HUES48 (cell line): Measurements from ENCODE around the gene ZMYND8.
A peak's percentile ranks its signal among the peaks of the same experiment; 100 is the strongest.

ENCODE experiments used
- H3K27ac ChIP-seq: one replicate; pipeline ENCODE4 v1.7.0; 2013; ENCODE audit warnings: low read depth, low read length, inconsistent platforms
- H3K27me3 ChIP-seq: 2 replicates; pipeline ENCODE4 v1.6.1; 2013; ENCODE audit warnings: mild to moderate bottlenecking, low read length; ENCODE audit not compliant: control insufficient read depth, insufficient read depth
- H3K36me3 ChIP-seq: 2 replicates; pipeline ENCODE4 v1.6.1; 2013; ENCODE audit warnings: low read length; ENCODE audit not compliant: control insufficient read depth, insufficient read depth
- H3K4me1 ChIP-seq: 2 replicates; pipeline ENCODE4 v1.6.1; 2013; ENCODE audit warnings: mild to moderate bottlenecking, low read length; ENCODE audit not compliant: control insufficient read depth, insufficient read depth
- H3K4me3 ChIP-seq: 2 replicates; pipeline ENCODE4 v1.5.1; 2013; ENCODE audit warnings: mild to moderate bottlenecking, low read depth, low read length
- H3K9ac ChIP-seq: 2 replicates; pipeline ENCODE4 v1.6.1; 2013; ENCODE audit warnings: mild to moderate bottlenecking, low read depth, low read length, moderate library complexity
- H3K9me3 ChIP-seq: 2 replicates; pipeline ENCODE4 v1.6.1; 2013; ENCODE audit warnings: low read length; ENCODE audit not compliant: control insufficient read depth, insufficient read depth

Gene ZMYND8

GRCh38 chr20:47326658-47327268, 29.7 kb downstream of the ZMYND8 start:
- Histone ChIP-seq H3K27ac (no peak overlapping the region), H3K36me3 (peaks cover 8% of the 10 kb centered on the region; the same call in 1 of the 2 replicates), H3K4me3 (no peak overlapping the region), H3K9me3 (no peaks in the 10 kb centered on the region), H3K9ac (no peak overlapping the region), H3K4me1 (peaks cover 37% of the 10 kb centered on the region), H3K27me3 (no peaks in the 10 kb centered on the region)

- Histone ChIP-seq H3K36me3 (peaks cover 5% of the 10 kb centered on the region; the same call in 1 of the 2 replicates), H3K4me1 (peaks cover 43% of the 10 kb centered on the region), H3K27ac (no peak overlapping the region)
Observed at GRCh38 chr20:47325242-47325641, 31.3 kb downstream of the ZMYND8 start.

DNA sequence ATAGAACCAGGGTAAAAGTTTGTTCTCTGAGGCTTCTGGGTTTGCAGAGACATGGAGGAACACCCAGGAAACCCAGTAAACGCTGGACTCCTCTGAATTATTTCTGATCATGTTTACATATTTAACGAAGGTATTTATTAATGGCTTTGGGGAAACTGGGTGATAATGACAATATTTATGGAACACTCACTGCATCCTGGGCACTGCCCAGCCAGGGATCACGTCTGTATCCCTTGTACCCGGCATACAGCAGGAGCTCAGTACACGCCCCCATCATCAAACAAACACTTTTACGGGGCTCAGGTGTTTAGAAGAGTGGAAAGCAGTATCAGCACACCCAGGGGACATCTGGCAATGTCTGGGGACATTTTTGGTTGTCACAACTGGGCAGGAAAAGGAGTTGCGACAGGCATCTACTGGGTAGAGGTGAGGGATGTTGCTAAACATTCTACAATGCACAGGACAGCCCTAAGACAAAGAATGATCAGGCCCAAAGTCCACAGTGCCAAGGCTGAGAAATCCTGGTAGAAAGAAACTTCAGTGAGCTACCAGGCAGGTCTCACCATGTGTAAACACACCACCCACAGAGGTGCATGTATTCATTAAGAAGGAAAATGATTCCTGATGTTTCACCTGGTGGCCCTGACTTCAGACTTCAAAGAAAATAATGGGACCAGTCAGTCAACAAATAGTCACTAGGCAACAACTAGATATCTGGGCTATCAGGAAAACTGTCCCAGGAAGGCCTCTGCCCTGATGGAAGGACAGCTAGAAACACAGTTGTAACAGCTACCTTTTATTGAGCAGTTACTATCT, 35.3 kb downstream of the ZMYND8 start:
- Histone ChIP-seq H3K27me3 (no peaks in the 10 kb centered on the region), H3K27ac (peak overlapping the region; percentile 100), H3K4me1 (peaks cover 62% of the 10 kb centered on the region), H3K9ac (peak overlapping the region; percentile 40; the same call in 1 of the 2 replicates), H3K9me3 (no peaks in the 10 kb centered on the region), H3K36me3 (no peaks in the 10 kb centered on the region), H3K4me3 (no peak overlapping the region)

More at GRCh38 chr20:47325242-47325641, 31.3 kb downstream of the ZMYND8 start:
- Histone ChIP-seq H3K27me3 (no peaks in the 10 kb centered on the region), H3K9me3 (no peaks in the 10 kb centered on the region), H3K4me3 (no peak overlapping the region), H3K9ac (no peak overlapping the region)

- peak overlapping the region; percentile 100 for H3K27ac ChIP-seq
- H3K9ac ChIP-seq = peak overlapping the region; percentile 86
- no peaks in the 10 kb centered on the region for H3K36me3 ChIP-seq
- H3K27me3 ChIP-seq = no peaks in the 10 kb centered on the region
- H3K4me3 ChIP-seq = peak overlapping the region; percentile 60
- H3K4me1 ChIP-seq = peaks cover 74% of the 10 kb centered on the region
- H3K9me3 ChIP-seq = no peaks in the 10 kb centered on the region
Observed at GRCh38 chr20:47319517-47320252, 36.8 kb downstream of the ZMYND8 start.

- no peaks in the 10 kb centered on the region for H3K36me3 ChIP-seq
- H3K27ac ChIP-seq = peak overlapping the region; percentile 100
- H3K4me1 ChIP-seq = peaks cover 80% of the 10 kb centered on the region
- H3K27me3 ChIP-seq = no peaks in the 10 kb centered on the region
- peak overlapping the region; percentile 60 for H3K4me3 ChIP-seq
- H3K9ac ChIP-seq = peak overlapping the region; percentile 86
- H3K9me3 ChIP-seq = no peaks in the 10 kb centered on the region
Observed at GRCh38 chr20:47318586-47319516, 37.6 kb downstream of the ZMYND8 start.

DNA sequence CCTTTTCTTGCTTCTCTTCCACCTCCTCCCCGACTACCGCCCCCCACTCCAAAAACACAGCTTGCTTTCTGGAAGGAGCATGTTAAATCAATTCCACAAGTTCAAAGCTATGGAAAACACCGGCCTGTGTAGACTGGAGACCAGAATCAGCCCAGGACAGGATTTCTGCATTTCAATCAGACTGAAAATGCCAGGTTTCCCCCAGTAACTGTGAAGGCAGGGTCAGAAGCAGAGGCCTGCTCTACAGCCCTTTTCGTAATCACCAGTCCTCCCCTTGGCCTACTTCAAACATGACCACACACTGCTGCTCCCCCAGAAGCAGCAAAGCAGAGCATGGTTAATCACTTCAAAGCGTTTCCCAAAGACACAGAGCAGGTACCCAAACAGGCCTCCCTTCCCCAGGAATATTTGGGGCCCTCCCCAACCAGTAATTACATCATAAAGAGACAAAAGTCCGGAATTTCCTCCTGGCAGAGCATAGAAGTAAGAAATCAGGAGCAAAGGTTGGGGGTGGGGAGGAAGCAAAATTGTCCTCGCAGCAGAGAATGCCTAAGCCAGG, 38.4 kb downstream of the ZMYND8 start:
- peak overlapping the region; percentile 100 for H3K27ac ChIP-seq
- no peaks in the 10 kb centered on the region for H3K27me3 ChIP-seq
- H3K9ac ChIP-seq = peak overlapping the region; percentile 86
- H3K9me3 ChIP-seq = no peaks in the 10 kb centered on the region
- peak overlapping the region; percentile 60 for H3K4me3 ChIP-seq
- no peaks in the 10 kb centered on the region for H3K36me3 ChIP-seq
- peaks cover 74% of the 10 kb centered on the region for H3K4me1 ChIP-seq

- Histone ChIP-seq H3K4me1 (peaks cover 74% of the 10 kb centered on the region), H3K27me3 (no peaks in the 10 kb centered on the region)
Observed at GRCh38 chr20:47317127-47317895, 39.2 kb downstream of the ZMYND8 start.

DNA sequence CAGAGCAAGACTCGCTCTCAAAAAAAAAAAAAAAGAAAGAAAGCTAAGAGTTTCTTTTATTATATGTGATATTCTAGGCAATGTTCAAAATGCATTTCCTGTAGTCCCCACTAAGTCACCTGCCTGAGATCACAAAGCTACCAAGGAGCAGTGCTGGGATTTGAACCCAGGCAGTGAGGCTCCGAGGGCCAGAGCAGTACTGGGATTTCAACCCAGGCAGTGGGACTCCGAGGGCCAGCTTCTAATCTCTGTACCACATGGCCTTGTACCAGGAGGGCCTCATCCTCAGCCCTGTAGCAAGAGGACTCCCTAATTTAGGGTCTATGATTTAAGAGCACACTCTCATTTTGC, 39.7 kb downstream of the ZMYND8 start:
- Histone ChIP-seq H3K9ac (peak overlapping the region; percentile 86), H3K27me3 (no peaks in the 10 kb centered on the region), H3K36me3 (peaks cover 5% of the 10 kb centered on the region), H3K4me1 (peaks cover 71% of the 10 kb centered on the region), H3K9me3 (no peaks in the 10 kb centered on the region), H3K4me3 (no peak overlapping the region), H3K27ac (peak overlapping the region; percentile 100)

More at GRCh38 chr20:47317127-47317895, 39.2 kb downstream of the ZMYND8 start:
- H3K9me3 ChIP-seq = no peaks in the 10 kb centered on the region
- H3K4me3 ChIP-seq = peak overlapping the region; percentile 60
- H3K36me3 ChIP-seq = 0 out of 2 replicates have a peak, but pooled peaks cover under 1% of the 10 kb centered on the region
- H3K27ac ChIP-seq = peak overlapping the region; percentile 100
- H3K9ac ChIP-seq = peak overlapping the region; percentile 86

GRCh38 chr20:47315339-47316056, 41.0 kb downstream of the ZMYND8 start:
- Histone ChIP-seq H3K9ac (peak overlapping the region; percentile 47; the same call in 1 of the 2 replicates), H3K36me3 (peaks cover 15% of the 10 kb centered on the region), H3K27ac (peak overlapping the region; percentile 91), H3K4me3 (0 out of 2 replicates have a peak overlapping the region, but pooled peaks have one; percentile 5), H3K4me1 (peaks cover 62% of the 10 kb centered on the region), H3K9me3 (no peaks in the 10 kb centered on the region), H3K27me3 (no peaks in the 10 kb centered on the region)
